HepG2 (cell line): ENCODE measurements around the gene CYP4F8. TPM values are rescaled to one million over a fixed set of nuclear protein-coding genes. Genes with fewer than 3 reads are reported as not detected.

Experiments used
- ATAC-seq: fragments of 200-7000 bp; cut with Tn5 transposase; 3 replicates; pipeline ENCODE4 v1.9.1; 2020; ENCODE audit warnings: mild to moderate bottlenecking, moderate library complexity
- BruUV-seq: library from RNA; stranded (reverse); fragments of 400-500 nt; replicated peaks from 2 replicates; lab custom pipeline; 2021; lab: Mats Ljungman, UMichigan
- CTCF ChIA-PET: fragments of 300-600 bp; formaldehyde crosslinking; extraction: SDS; loops from one replicate; lab custom pipeline; 2021; ENCODE audit warnings: low total read pairs, inconsistent platforms, low intra/inter-chr PET ratio; lab: Yijun Ruan, JAX
- POLR2A ChIA-PET: fragments of 350-600 bp; sonication (Branson Sonifier 250); formaldehyde crosslinking; loops from one replicate; lab custom pipeline; 2020; ENCODE audit warnings: antibody characterized with exemption, inconsistent platforms; lab: Yijun Ruan, JAX
- DNase-seq: peaks from one replicate; pipeline ENCODE4 v3.0.0-alpha.2; 2015; ENCODE audit warnings: low spot score
- FAIRE-seq: peaks from 3 replicates; lab custom pipeline; 2011; peaks lifted over from hg19 to GRCh38; lab: Jason Lieb, UNC
- H2AFZ ChIP-seq: one replicate; pipeline ENCODE4 v1.6.1; 2011; ENCODE audit warnings: low read length, inconsistent platforms
- H3K27ac ChIP-seq: fragments of 300-600 bp; 3 replicates; pipeline ENCODE4 v1.8.0; 2011; ENCODE audit warnings: mixed run types, mild to moderate bottlenecking, mixed read lengths, low read length, inconsistent platforms; ENCODE audit not compliant: insufficient read depth; ENCODE audit errors: extremely low read length
- H3K27me3 ChIP-seq, 2 experiments: fragments of 200-600 bp in 1 of 2; 2 replicates in 1 of 2; 3 replicates in 1 of 2; pipeline versions ENCODE4 v1.6.0 to v1.8.0; 2011; ENCODE audit warnings: low read length in 2 of 2, mild to moderate bottlenecking in 2 of 2, moderate library complexity in 2 of 2, inconsistent platforms in 1 of 2; ENCODE audit not compliant: insufficient read depth in 2 of 2, control insufficient read depth in 1 of 2
- H3K36me3 ChIP-seq, 2 experiments: fragments of 200-600 bp in 1 of 2; replicated peaks in 1 of 2; 2 replicates in 1 of 2; 3 replicates in 1 of 2; pipeline versions ENCODE4 v1.5.1 to v1.8.0; 2011; ENCODE audit warnings: low read length in 2 of 2, inconsistent platforms in 1 of 2; ENCODE audit not compliant: insufficient read depth in 2 of 2, control insufficient read depth in 1 of 2
- H3K4me1 ChIP-seq: 2 replicates; pipeline ENCODE4 v1.5.1; 2012; ENCODE audit warnings: low read length, inconsistent platforms; ENCODE audit not compliant: insufficient read depth
- H3K4me2 ChIP-seq: 2 replicates; pipeline ENCODE4 v1.6.0; 2011; ENCODE audit warnings: low read depth, low read length, inconsistent platforms
- H3K4me3 ChIP-seq, 3 experiments: fragments of 200-600 bp in 1 of 3; sonication (generic), shearing (Covaris generic) in 1 of 3; replicated peaks in 1 of 3; 2 replicates each; pipeline ENCODE4 v1.5.1; 2011 to 2016; ENCODE audit warnings: low read length in 3 of 3, inconsistent platforms in 2 of 3, low read depth in 2 of 3, mild to moderate bottlenecking in 2 of 3, control low read depth in 1 of 3, mixed read lengths in 1 of 3; ENCODE audit not compliant: insufficient read depth in 1 of 3
- H3K79me2 ChIP-seq: one replicate; pipeline ENCODE4 v1.6.1; 2011; ENCODE audit warnings: low read length, inconsistent platforms; ENCODE audit not compliant: insufficient read depth
- H3K9ac ChIP-seq: 2 replicates; pipeline ENCODE4 v1.6.0; 2011; ENCODE audit warnings: mild to moderate bottlenecking, low read depth, low read length, inconsistent platforms; ENCODE audit not compliant: insufficient read depth
- H3K9me3 ChIP-seq: 2 replicates; pipeline ENCODE4 v1.5.1; 2012; ENCODE audit warnings: mild to moderate bottlenecking, low read length
- H4K20me1 ChIP-seq: 2 replicates; pipeline ENCODE4 v1.6.0; 2011; ENCODE audit warnings: inconsistent platforms, mild to moderate bottlenecking, low read length, moderate library complexity; ENCODE audit not compliant: insufficient read depth
- BORCS8-MEF2B ChIP-seq: sonication (generic); formaldehyde crosslinking; IDR thresholded peaks from 2 replicates; pipeline ENCODE4 v1.8.0; 2022; ENCODE audit warnings: mild to moderate bottlenecking, missing genetic modification reagents
- EZH2 ChIP-seq: conservative IDR thresholded peaks from 2 replicates; pipeline ENCODE4 v1.6.1; 2012; ENCODE audit warnings: mild to moderate bottlenecking, low read depth, low read length, moderate library complexity
- FOXA1 ChIP-seq, 2 experiments: fragments of 450-650 bp in 1 of 2; sonication (generic) in 1 of 2; formaldehyde crosslinking in 1 of 2; IDR thresholded peaks; 2 replicates each; pipeline versions ENCODE4 v1.4.0 to v1.6.1; 2016 to 2020; ENCODE audit warnings: missing genetic modification reagents in 1 of 2
- GABPB1 ChIP-seq: IDR thresholded peaks from 2 replicates; pipeline ENCODE4 v1.6.1; 2016; ENCODE audit warnings: mild to moderate bottlenecking, missing genetic modification reagents, moderate library complexity, missing compliant biosample characterization
- HDAC1 ChIP-seq: sonication (generic); formaldehyde crosslinking; IDR thresholded peaks from 2 replicates; pipeline ENCODE4 v1.5.1; 2020; ENCODE audit warnings: mild to moderate bottlenecking, missing genetic modification reagents
- HIVEP1 ChIP-seq: sonication (generic); formaldehyde crosslinking; IDR thresholded peaks from 2 replicates; pipeline ENCODE4 v1.4.0; 2020; ENCODE audit warnings: mild to moderate bottlenecking, missing genetic modification reagents
- KDM4B ChIP-seq: sonication (generic); formaldehyde crosslinking; IDR thresholded peaks from 2 replicates; pipeline ENCODE4 v1.4.0; 2020; ENCODE audit warnings: missing genetic modification reagents
- KLF9 ChIP-seq: IDR thresholded peaks from 2 replicates; pipeline ENCODE4 v1.6.1; 2016; ENCODE audit warnings: low read depth
- MAFF ChIP-seq: IDR thresholded peaks from 2 replicates; pipeline ENCODE4 v1.6.1; 2011; ENCODE audit warnings: low read depth, low read length, improper control_type of control experiment
- MXD4 ChIP-seq: IDR thresholded peaks from 2 replicates; pipeline ENCODE4 v1.6.1; 2016; ENCODE audit warnings: mild to moderate bottlenecking, missing biosample characterization, missing genetic modification reagents
- PPARG ChIP-seq: conservative IDR thresholded peaks from 2 replicates; pipeline ENCODE4 v1.6.1; 2016; ENCODE audit warnings: missing biosample characterization, missing genetic modification reagents
- RARA ChIP-seq: IDR thresholded peaks from 2 replicates; pipeline ENCODE4 v1.6.1; 2016; ENCODE audit warnings: missing genetic modification reagents, missing compliant biosample characterization
- TBX3 ChIP-seq: fragments of 450-650 bp; IDR thresholded peaks from 2 replicates; pipeline ENCODE4 v1.6.1; 2017; ENCODE audit warnings: antibody characterized with exemption, mild to moderate bottlenecking, inconsistent platforms, borderline replicate concordance
- ZFP37 ChIP-seq: sonication (generic); formaldehyde crosslinking; IDR thresholded peaks from 2 replicates; pipeline ENCODE4 v1.4.0; 2020; ENCODE audit warnings: missing genetic modification reagents, borderline replicate concordance
- ZNF563 ChIP-seq: sonication (generic); formaldehyde crosslinking; IDR thresholded peaks from 2 replicates; pipeline ENCODE4 v1.8.0; 2022; ENCODE audit warnings: mild to moderate bottlenecking, moderate library complexity, missing genetic modification reagents
- ZNF569 ChIP-seq: sonication (generic); formaldehyde crosslinking; IDR thresholded peaks from 2 replicates; pipeline ENCODE4 v1.5.0; 2020; ENCODE audit warnings: mild to moderate bottlenecking, missing genetic modification reagents, moderate library complexity, borderline replicate concordance
- ZNF761 ChIP-seq: sonication (generic); formaldehyde crosslinking; conservative IDR thresholded peaks from 2 replicates; pipeline ENCODE4 v1.4.0; 2020; ENCODE audit warnings: mild to moderate bottlenecking, missing genetic modification reagents
- ZNF83 ChIP-seq: sonication (generic); formaldehyde crosslinking; IDR thresholded peaks from 2 replicates; pipeline ENCODE4 v1.4.0; 2020; ENCODE audit warnings: missing genetic modification reagents, mild to moderate bottlenecking, borderline replicate concordance
- ZSCAN21 ChIP-seq: sonication (generic); formaldehyde crosslinking; IDR thresholded peaks from 2 replicates; pipeline ENCODE4 v1.8.0; 2022; ENCODE audit warnings: mild to moderate bottlenecking, missing genetic modification reagents, moderate library complexity, borderline replicate concordance
- WGBS: methylation state at CpG from one replicate; pipeline ENCODE4 v1.1.6; 2017; ENCODE audit warnings: low lambda C conversion rate; 5-methylcytosine and 5-hydroxymethylcytosine counted together
- in situ Hi-C: cut with HindIII; loops from 2 replicates; pipeline ENCODE4 v1.10.0; 2017; ENCODE audit warnings: low pct_unique_long_range_greater_than_20kb; ENCODE audit not compliant: extremely low pct_ligation_motif_present
- intact Hi-C: fragments of 100-400 bp; cut with micrococcal nuclease; formaldehyde crosslinking; loops from one replicate; pipeline ENCODE4 v1.10.0; 2022; ENCODE audit not compliant: unreplicated experiment
- polyA plus RNA-seq, 8 experiments: library from polyadenylated mRNA; depleted of rRNA in 3 of 8; stranded (reverse) in 7 of 8; unstranded in 1 of 8; fragments of >200 nt; fragmentation: Illumina TruSeq in 4 of 8; extraction: Trizol in 4 of 8; gene quantifications; 2 replicates each; pipeline versions ENCODE4 v1.2.1 to v1.2.3, GENCODE V29; 2011 to 2016; ENCODE audit warnings: low read depth in 4 of 8, missing spikeins in 1 of 8, mixed read lengths in 1 of 8; ENCODE audit not compliant: insufficient read depth in 1 of 8
- total RNA-seq, 5 experiments: library from RNA; depleted of rRNA; stranded (reverse); fragments of >200 nt; fragmentation: Illumina TruSeq; extraction: Trizol; gene quantifications; 2 replicates each; pipeline ENCODE4 v1.2.3, GENCODE V29; 2016; ENCODE audit warnings: low read depth in 1 of 5

Gene CYP4F8
- total and polyA plus RNA-seq, 2 of the 13 experiments (the other 11 are each of a cell fraction or from before 2014, with no cell fraction given) = not detected

- H3K27me3 ChIP-seq = no peaks in the 10 kb centered on the region
- no peak overlapping the region for H3K4me3 ChIP-seq
- no peak overlapping the region for H2AFZ ChIP-seq
- DNase-seq = no peak
- peaks cover 6% of the 10 kb centered on the region for H3K79me2 ChIP-seq
- no peak for FAIRE-seq
- ChIA-PET POLR2A (interaction anchor here (0.6 to 1.4 kb wide), 2 partner anchors 35 to 102 kb away, joined by 3 to 4 read pairs; partner anchors contain the start of gene CYP4F3), CTCF (no interaction called here)
- ATAC-seq = no peak
- peaks cover 4 to 6% of the 10 kb centered on the region in 2 experiments; a peak in 4 of 5 replicates for H3K36me3 ChIP-seq
- peaks cover 70% of the 10 kb centered on the region for H3K4me1 ChIP-seq
- BruUV-seq = no TSS peak
- TF ChIP-seq GABPB1 (no peak), ZNF563 (no peak), ZNF83 (no peak), ZNF569 (CRISPR knock-in tag) (no peak), ZNF761 (no peak), RARA (no peak), FOXA1 (IDR thresholded peaks at IDR 0.05) (no peak), FOXA1 (CRISPR knock-in tag; IDR thresholded peaks at IDR 0.05) (no peak), PPARG (no peak), HDAC1 (CRISPR knock-in tag) (no peak), HIVEP1 (CRISPR knock-in tag) (no peak), KLF9 (CRISPR knock-in tag) (no peak), BORCS8-MEF2B (CRISPR knock-in tag) (no peak), ZSCAN21 (CRISPR knock-in tag) (no peak), MAFF (no peak), TBX3 (no peak), MXD4 (no peak), KDM4B (no peak), EZH2 (no peak), ZFP37 (no peak)
- no peak overlapping the region for H3K27ac ChIP-seq
- H4K20me1 ChIP-seq = no peaks in the 10 kb centered on the region
- H3K4me2 ChIP-seq = no peak overlapping the region
- WGBS = 92% methylated on average over 1 of the region's 3 CpGs
- intact Hi-C loops (no loop called here), in situ Hi-C loops (loop anchor here (5.0 kb wide), 1 partner anchor 102 kb away; no protein-coding TSS in a partner anchor)
- no peaks in the 10 kb centered on the region for H3K9me3 ChIP-seq
- H3K9ac ChIP-seq = no peak overlapping the region
Measured at GRCh38 chr19:15675560-15675959, 60.5 kb downstream of the CYP4F8 start.
